B cell (primary cell): ENCODE results near the gene TEKT1.
"Not testable (repeated sequence)": the region's sequence is repeated elsewhere in the genome, so short reads cannot be mapped to it uniquely, and the experiment has no call there.

Experiments
- EZH2 ChIP-seq: IDR thresholded peaks from 2 replicates; pipeline ENCODE4 v1.6.1; 2012; ENCODE audit warnings: borderline replicate concordance, low read depth, mild to moderate bottlenecking, moderate library complexity, low read length; ENCODE audit not compliant: insufficient read depth, poor library complexity, severe bottlenecking
- TF ChIP-seq, protein P1 (sequence below): fragments of 200-600 bp; IDR thresholded peaks from one replicate; pipeline ENCODE4 v1.8.0; 2022; ENCODE audit warnings: antibody characterized with exemption, mild to moderate bottlenecking

DNA sequence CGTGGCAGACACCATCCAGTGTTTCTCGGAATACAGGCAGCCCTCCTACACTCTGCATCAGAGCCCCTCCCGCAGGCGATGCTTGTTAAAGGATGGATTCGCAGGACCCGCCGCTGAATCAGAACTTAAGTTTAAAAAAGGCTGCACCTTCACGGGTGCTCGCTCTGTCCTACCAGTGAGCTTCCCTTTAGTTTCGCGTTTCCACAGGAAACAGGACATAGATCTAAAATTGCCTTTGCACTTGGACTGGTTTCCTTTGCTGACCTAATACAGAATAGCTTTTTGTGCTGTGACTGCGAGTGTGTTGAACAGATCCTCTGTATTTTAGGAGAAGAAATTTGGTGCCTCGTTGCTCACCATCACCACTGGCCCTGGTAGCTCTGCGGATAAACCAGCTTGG, 10.2 kb upstream of the TEKT1 start:
- TF ChIP-seq, protein P1, sequence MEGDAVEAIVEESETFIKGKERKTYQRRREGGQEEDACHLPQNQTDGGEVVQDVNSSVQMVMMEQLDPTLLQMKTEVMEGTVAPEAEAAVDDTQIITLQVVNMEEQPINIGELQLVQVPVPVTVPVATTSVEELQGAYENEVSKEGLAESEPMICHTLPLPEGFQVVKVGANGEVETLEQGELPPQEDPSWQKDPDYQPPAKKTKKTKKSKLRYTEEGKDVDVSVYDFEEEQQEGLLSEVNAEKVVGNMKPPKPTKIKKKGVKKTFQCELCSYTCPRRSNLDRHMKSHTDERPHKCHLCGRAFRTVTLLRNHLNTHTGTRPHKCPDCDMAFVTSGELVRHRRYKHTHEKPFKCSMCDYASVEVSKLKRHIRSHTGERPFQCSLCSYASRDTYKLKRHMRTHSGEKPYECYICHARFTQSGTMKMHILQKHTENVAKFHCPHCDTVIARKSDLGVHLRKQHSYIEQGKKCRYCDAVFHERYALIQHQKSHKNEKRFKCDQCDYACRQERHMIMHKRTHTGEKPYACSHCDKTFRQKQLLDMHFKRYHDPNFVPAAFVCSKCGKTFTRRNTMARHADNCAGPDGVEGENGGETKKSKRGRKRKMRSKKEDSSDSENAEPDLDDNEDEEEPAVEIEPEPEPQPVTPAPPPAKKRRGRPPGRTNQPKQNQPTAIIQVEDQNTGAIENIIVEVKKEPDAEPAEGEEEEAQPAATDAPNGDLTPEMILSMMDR: not testable (repeated sequence)
- not testable (repeated sequence) for TF ChIP-seq EZH2
